ENCODE measurements around the gene EVI2B.
"Not testable (repeated sequence)": the region's sequence is repeated elsewhere in the genome, so short reads cannot be mapped to it uniquely, and the experiment has no call there.

Gene EVI2B

GRCh38 chr17:31269578-31269983, 44.3 kb downstream of the EVI2B start:
- DNase-seq (ENCODE audit: low read depth) = peak; percentile 99

GRCh38 chr17:31269036-31269577, 44.7 kb downstream of the EVI2B start:
- DNase-seq (ENCODE audit: low read depth) = peak; percentile 6

GRCh38 chr17:31266042-31266441, 47.8 kb downstream of the EVI2B start:
- DNase-seq (ENCODE audit: low read depth) = no peak

GRCh38 chr17:31262923-31263322, 50.9 kb downstream of the EVI2B start:
- DNase-seq (ENCODE audit: low read depth) = not testable (repeated sequence)

- DNase-seq (ENCODE audit: low read depth) = no peak
These were observed 52.3 kb downstream of the EVI2B start for GRCh38 chr17:31261601-31262000.

GRCh38 chr17:31260151-31260550, 53.7 kb downstream of the EVI2B start:
- no peak for DNase-seq (ENCODE audit: low read depth)

- DNase-seq (ENCODE audit: low read depth) = no peak
These were observed 56.9 kb downstream of the EVI2B start for GRCh38 chr17:31256936-31257335.

- DNase-seq (ENCODE audit: low read depth) = no peak
These were observed 59.2 kb downstream of the EVI2B start for GRCh38 chr17:31254654-31255053.
